T-helper 1 cell treated with Interleukin-12 subunit alpha and Interleukin-12 subunit beta and Interleukin-4 antibody, amounts not matched to agents 30 ng/mL and 1 ng/mL, for 36 hours (primary cell): Measurements from ENCODE around the gene FRMD5. TPM values are rescaled to one million over a fixed set of nuclear protein-coding genes. Genes with fewer than 3 reads are reported as not detected.

Experiments
- intact Hi-C: fragments of 100-400 bp; cut with micrococcal nuclease; formaldehyde crosslinking; loops from one replicate; pipeline ENCODE4 v1.15.1; 2024
- total RNA-seq: library from RNA; stranded (reverse); gene quantifications from 2 replicates; pipeline ENCODE4 v1.2.3, GENCODE V29; 2022

FRMD5 gene
- total RNA-seq, 1 donor from 2014 or later, result not detected

DNA sequence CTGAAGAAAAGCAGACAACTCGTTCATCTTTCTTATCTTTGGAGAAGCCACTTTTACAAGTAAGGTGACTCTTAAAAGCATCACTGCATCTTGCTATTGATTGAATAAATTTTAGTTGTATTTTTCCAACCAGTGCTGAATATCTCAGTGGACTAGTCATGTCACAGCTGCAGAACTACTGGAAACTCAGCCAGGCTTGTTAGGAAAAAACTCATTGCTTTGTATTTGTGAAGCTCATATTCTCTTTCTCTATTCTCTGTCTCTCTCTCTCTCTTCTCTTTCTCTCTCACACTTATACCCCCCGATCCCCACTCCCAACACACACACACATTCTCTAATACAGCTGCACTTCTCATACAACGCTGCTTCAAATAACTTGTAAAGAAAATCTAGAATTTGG, 264.0 kb downstream of the FRMD5 start:
- intact Hi-C loops, result no loop called here

- intact Hi-C loops, result no loop called here
These were observed 264.5 kb downstream of the FRMD5 start for GRCh38 chr15:43930556-43930955.

DNA sequence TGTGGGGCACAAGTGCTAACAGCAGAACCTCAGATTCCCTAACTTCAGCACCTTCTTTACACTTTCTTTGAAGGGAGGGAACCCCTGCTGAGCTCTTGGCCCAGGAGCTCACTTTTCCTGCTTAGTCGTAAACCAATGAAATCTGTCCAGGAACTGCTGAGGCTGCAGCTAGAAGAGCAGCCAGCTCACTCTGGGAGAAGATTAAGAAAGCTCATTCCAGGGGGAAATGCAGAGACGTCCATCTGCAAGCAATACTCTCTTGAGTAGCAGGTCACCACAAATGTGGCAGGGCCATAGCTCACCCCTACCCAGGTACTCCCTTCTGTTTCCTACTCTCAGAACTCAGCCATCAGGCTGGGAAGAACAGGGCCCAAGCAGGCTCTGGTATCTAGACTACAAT, 265.0 kb downstream of the FRMD5 start:
- intact Hi-C loops, result no loop called here

DNA sequence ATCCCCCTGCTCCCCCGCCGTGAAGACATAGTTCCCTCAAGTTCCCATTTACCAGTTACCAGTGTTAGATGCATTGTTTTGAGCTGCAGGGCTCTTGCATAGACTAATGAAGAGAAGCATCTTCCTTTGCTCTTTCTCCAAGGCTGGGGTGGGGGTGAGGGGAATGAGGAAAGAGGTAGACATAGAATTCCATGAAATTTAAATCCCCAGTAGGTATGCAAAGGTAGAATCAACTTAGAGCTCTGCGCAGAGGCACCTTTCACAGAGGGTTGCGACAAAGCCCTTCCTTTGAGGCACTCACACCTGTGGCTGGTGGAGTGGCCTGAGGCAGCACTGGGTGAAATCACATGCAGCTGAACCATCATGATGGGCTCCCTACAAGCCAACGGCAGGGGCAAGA, 266.9 kb downstream of the FRMD5 start:
- intact Hi-C loops, result no loop called here

- intact Hi-C loops, result no loop called here
These were observed 267.9 kb downstream of the FRMD5 start for GRCh38 chr15:43927203-43927602.

- intact Hi-C loops, result no loop called here
These were observed 271.5 kb downstream of the FRMD5 start for GRCh38 chr15:43923553-43923952.

DNA sequence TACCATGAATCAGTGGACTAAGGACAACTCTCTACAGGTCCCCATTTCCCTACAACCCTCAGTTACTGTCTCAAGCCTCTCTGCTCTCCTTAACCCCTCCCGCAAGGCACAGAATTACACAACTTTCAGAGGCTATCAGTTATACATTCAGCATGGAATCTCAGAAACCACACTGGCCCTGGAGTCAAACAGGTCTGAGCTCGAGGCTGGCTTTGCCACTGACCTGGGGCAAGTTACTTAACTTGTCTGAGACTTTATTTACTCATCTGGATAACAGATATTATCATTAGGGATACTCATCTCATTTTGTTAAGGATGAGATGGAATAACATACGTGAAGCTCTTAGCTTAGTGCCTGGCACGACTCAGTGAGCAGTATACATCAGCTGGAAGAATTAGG, 273.1 kb downstream of the FRMD5 start:
- intact Hi-C loops, result no loop called here

GRCh38 chr15:43920815-43921214, 274.3 kb downstream of the FRMD5 start:
- intact Hi-C loops, result no loop called here

DNA sequence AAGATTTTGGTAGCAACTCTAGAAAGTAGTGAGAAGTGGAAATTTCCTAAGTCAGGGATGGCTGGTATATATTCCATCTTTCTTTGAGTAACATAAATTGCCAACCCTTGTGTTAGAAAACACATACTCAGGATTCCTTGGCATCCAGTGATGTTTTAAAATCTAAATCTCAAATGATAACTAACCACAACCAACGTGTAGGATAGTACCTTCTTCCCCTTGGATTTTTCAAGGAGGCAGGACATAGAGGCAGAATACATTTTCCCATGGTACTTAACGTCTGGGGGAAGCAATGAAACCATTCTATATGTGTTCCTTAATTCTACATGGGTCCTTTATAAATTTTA, 274.8 kb downstream of the FRMD5 start:
- intact Hi-C loops, result no loop called here

DNA sequence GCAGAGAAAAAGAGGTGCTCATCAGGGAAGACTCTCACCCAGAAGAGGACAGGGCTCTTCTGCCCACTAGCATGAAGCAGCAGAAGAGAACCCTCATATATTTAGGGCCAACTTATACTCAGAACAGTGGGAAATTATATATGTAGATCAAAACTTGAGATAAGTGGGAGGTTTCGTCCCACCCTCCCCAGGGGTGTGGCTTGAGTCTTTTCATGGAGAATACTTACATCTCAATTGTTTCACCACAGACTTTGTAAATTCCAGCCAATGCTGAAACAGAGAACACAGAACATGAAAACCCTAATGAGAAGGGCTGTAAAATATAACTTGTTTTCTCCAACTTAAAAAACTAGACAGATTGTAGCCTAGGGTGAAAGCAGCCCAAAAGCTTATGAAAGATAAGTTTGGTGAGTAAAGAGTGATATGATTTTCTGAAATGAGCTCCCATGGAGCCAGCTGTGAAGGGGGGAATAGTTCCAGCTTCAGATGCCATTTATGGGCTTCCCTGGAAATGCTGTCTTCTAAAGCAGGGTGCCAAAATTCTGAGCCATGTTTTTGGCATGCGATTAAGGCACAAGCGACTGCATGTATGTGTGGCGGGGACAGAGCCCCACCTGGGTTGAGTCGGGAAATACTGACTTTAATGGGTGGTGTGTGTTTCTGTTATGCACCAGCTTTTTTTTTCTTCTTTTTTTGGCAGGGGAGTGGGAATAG, 275.4 kb downstream of the FRMD5 start:
- intact Hi-C loops, result no loop called here

GRCh38 chr15:43918717-43919116, 276.4 kb downstream of the FRMD5 start:
- intact Hi-C loops, result no loop called here

DNA sequence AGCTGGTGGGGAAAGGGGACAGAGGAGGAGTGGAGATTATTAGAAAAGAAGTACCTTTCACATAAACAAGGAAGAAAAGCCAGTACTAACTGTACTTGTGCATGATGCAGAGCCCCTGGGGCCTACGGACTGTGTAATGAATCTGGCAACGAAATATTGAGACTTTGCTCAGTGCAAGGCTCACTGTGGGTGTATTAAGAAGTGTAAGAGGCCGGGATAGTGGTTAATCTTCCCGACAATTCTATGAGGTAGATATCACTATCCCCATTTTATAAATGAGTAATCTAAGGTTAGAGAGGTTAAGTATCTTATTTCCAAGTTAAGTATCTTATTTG, 278.8 kb downstream of the FRMD5 start:
- intact Hi-C loops, result no loop called here

GRCh38 chr15:43915631-43916325, 279.3 kb downstream of the FRMD5 start:
- intact Hi-C loops, result no loop called here

DNA sequence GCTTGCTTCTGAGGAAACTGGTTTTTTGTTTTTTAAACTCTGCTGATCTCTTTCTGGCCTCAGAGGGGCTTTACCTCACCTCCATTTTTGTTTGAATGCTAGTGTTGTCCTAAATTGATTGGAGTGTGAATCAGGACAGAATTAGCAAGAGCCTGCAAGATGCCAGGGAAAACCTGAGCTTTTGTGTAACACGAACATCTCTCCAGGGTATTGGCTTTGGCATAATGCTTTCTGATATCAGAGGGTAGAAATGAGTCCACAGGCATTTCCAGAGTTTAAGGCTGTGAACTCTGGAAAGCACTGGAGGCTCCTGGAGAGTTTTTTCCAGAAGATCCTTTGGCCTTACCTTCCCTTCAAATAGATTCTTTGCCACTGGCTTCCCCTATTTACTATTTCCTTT, 281.1 kb downstream of the FRMD5 start:
- intact Hi-C loops, result no loop called here

- intact Hi-C loops, result no loop called here
These were observed 281.9 kb downstream of the FRMD5 start for GRCh38 chr15:43913026-43913780.

- intact Hi-C loops, result no loop called here
These were observed 282.9 kb downstream of the FRMD5 start for GRCh38 chr15:43912208-43912607.

DNA sequence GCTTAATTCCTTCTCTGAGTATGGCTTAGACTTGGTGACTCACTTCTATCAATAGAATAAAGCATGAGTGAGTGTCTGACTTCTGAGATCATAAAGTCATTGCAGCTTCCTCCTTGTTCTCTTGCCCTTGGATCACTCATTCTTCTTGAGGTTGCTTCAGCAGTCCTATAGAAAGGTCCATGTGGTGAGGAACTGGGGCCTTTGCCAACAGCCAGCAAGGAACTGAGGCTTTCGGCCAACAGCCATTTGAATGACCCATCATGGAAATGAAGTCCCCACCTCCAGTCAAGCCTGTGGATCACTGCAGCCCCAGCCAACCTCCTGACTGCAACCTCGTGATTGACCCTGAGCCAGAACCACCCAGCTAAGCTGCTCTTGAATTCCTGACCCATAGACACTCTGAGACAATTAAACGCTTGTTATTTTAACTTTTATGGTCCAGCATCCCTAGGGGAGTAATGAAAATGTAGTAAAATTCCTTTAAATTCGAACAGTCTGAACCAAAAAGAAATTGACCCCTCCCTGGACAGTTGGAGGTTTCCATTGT, 283.8 kb downstream of the FRMD5 start:
- intact Hi-C loops, result no loop called here

DNA sequence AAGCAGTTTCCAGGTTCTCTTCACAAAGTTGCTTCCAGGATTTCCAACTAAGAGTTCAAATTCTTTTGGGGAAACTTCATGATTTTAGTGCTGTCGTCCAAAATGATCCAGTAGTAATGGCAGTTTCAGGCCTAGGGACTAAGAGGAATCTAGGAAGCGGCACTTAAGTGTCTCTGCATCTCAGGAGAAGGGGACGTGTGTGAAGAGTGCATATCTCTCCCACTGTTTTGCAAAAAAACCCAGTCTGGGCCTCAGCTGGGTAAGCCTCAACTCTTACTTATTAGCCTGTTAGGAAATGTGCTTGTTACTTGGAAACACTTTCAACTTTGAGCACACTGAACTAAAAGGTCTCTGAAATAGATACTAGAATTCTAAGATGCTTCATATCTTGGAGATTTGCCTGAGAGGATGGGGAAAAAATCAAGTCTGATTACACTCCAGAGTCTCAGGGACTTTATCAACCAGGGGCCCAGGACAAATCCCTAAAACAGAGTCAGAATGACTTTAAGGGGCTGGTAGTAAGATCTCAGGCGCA, 286.5 kb downstream of the FRMD5 start:
- intact Hi-C loops, result no loop called here

GRCh38 chr15:43905755-43906154, 289.3 kb downstream of the FRMD5 start:
- intact Hi-C loops, result no loop called here

GRCh38 chr15:43903864-43904290, 291.2 kb downstream of the FRMD5 start:
- intact Hi-C loops, result loop anchor here (1.0 kb wide), 2 partner anchors 162 to 315 kb away; no protein-coding TSS in a partner anchor

DNA sequence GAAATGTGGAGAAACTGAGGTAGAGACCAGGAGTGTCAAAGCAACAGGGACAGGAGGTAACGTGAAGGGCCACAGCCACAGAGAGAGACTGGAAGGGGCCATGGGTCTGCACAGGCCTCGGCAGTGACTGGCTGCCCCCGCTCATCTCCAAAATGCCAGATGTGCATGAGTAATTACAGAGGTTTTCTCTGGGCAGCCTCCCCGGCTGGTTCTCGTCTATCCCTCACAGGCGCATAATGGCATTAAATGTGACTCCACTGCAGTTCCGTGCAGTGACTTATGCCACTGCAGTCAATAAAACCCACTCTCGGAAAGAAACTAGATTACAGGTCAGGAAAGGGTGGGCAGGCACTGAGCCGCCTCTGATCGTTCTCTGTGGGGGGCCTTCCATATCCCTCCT, 293.6 kb downstream of the FRMD5 start:
- intact Hi-C loops, result no loop called here

- intact Hi-C loops, result no loop called here
These were observed 294.1 kb downstream of the FRMD5 start for GRCh38 chr15:43900996-43901395.
